ENCODE results near the gene DLAT. TPM values are rescaled to one million over a fixed set of nuclear protein-coding genes. Genes with fewer than 3 reads are reported as not detected.
"Not testable (repeated sequence)": the region's sequence is repeated elsewhere in the genome, so short reads cannot be mapped to it uniquely, and the experiment has no call there.

Gene DLAT
- polyA plus RNA-seq, 3 donors: 5.8 to 14.6 (median 11.5) TPM

GRCh38 chr11:111992206-111992855 is 32.9 kb upstream of the DLAT start:
- Histone ChIP-seq H2AFZ (ENCODE audit: insufficient read depth, low read depth, low read length, poor library complexity, severe bottlenecking) (no peak overlapping the region), H3K79me2 (ENCODE audit: insufficient read depth, low read length) (no peaks in the 10 kb centered on the region), H4K20me1 (ENCODE audit: insufficient read depth, low read length) (no peaks in the 10 kb centered on the region), H3K27ac (ENCODE audit: low read depth in 1 of 2, low read length in 2 of 2) (no peak overlapping the region), H3K4me3 (replicated peaks in 1 of 3; ENCODE audit: low read depth in 2 of 3, low read length in 3 of 3) (no peak overlapping the region), H3K4me2 (replicated peaks; ENCODE audit: extremely low read depth, low read length, poor library complexity, severe bottlenecking) (no peak overlapping the region), H3K9ac (ENCODE audit: insufficient read depth, low read length, poor library complexity, severe bottlenecking) (no peak overlapping the region), H3K27me3 (ENCODE audit: control insufficient read depth in 2 of 2, insufficient read depth in 2 of 2, low read length in 2 of 2) (no peaks in the 10 kb centered on the region), H3K9me3 (replicated peaks in 1 of 2; ENCODE audit: control insufficient read depth in 1 of 2, insufficient read depth in 1 of 2, low read length in 2 of 2) (no peaks in the 10 kb centered on the region), H3K36me3 (replicated peaks in 1 of 2; ENCODE audit: control insufficient read depth in 1 of 2, insufficient read depth in 2 of 2, low read length in 2 of 2) (no peaks in the 10 kb centered on the region), H3K4me1 (ENCODE audit: control insufficient read depth in 1 of 2, insufficient read depth in 2 of 2, low read length in 2 of 2) (peaks cover 14 to 16% of the 10 kb centered on the region in 2 donors)
- H3K9me3 Mint-ChIP-seq: peaks cover 0 to 2% (median 0%) of the 10 kb centered on the region in 7 donors
- H3K4me1 Mint-ChIP-seq: peaks cover 10% of the 10 kb centered on the region
- peak overlapping the region in 1 of 7 donors; percentile 18 for H3K27ac Mint-ChIP-seq
- H3K36me3 Mint-ChIP-seq: no peaks in the 10 kb centered on the region
- no peak for TF ChIP-seq CTCF (IDR thresholded peaks at IDR 0.05)
- 100% methylated on average over 1 of the region's 3 CpGs for WGBS (ENCODE audit: insufficient coverage)
- intact Hi-C loops (cut with micrococcal nuclease): no loop called here
- no peak for DNase-seq
- H3K4me3 Mint-ChIP-seq: no peak overlapping the region
- H3K27me3 Mint-ChIP-seq (ENCODE audit: low read depth in 3 of 3): peaks cover 0 to 2% (median 0%) of the 10 kb centered on the region in 3 donors

- H3K4me1 Mint-ChIP-seq: no peaks in the 10 kb centered on the region
- Histone ChIP-seq H3K9ac (ENCODE audit: insufficient read depth, low read length, poor library complexity, severe bottlenecking) (no peak overlapping the region), H3K27ac (ENCODE audit: low read depth in 1 of 2, low read length in 2 of 2) (no peak overlapping the region), H3K79me2 (ENCODE audit: insufficient read depth, low read length) (no peaks in the 10 kb centered on the region), H3K36me3 (replicated peaks in 1 of 2; ENCODE audit: control insufficient read depth in 1 of 2, insufficient read depth in 2 of 2, low read length in 2 of 2) (no peaks in the 10 kb centered on the region), H3K4me3 (replicated peaks in 1 of 3; ENCODE audit: low read depth in 2 of 3, low read length in 3 of 3) (no peak overlapping the region), H2AFZ (ENCODE audit: insufficient read depth, low read depth, low read length, poor library complexity, severe bottlenecking) (no peak overlapping the region), H3K4me2 (replicated peaks; ENCODE audit: extremely low read depth, low read length, poor library complexity, severe bottlenecking) (no peak overlapping the region), H3K9me3 (replicated peaks in 1 of 2; ENCODE audit: control insufficient read depth in 1 of 2, insufficient read depth in 1 of 2, low read length in 2 of 2) (no peaks in the 10 kb centered on the region), H3K27me3 (ENCODE audit: control insufficient read depth in 2 of 2, insufficient read depth in 2 of 2, low read length in 2 of 2) (no peaks in the 10 kb centered on the region), H3K4me1 (ENCODE audit: control insufficient read depth in 1 of 2, insufficient read depth in 2 of 2, low read length in 2 of 2) (no peaks in the 10 kb centered on the region), H4K20me1 (ENCODE audit: insufficient read depth, low read length) (no peaks in the 10 kb centered on the region)
- 60% methylated on average over 1 of the region's 3 CpGs for WGBS (ENCODE audit: insufficient coverage)
- peaks cover 0 to 2% (median 0%) of the 10 kb centered on the region in 3 donors for H3K27me3 Mint-ChIP-seq (ENCODE audit: low read depth in 3 of 3)
- no peaks in the 10 kb centered on the region for H3K9me3 Mint-ChIP-seq
- H3K36me3 Mint-ChIP-seq: no peaks in the 10 kb centered on the region
- no peak overlapping the region for H3K27ac Mint-ChIP-seq
- DNase-seq: no peak
- no peak for TF ChIP-seq CTCF (IDR thresholded peaks at IDR 0.05)
- no peak overlapping the region for H3K4me3 Mint-ChIP-seq
- intact Hi-C loops (cut with micrococcal nuclease): no loop called here
Measured at GRCh38 chr11:111996129-111996528, 29.1 kb upstream of the DLAT start.

- H3K27ac ChIP-seq (ENCODE audit: low read depth in 1 of 2, low read length in 2 of 2); H3K4me1 Mint-ChIP-seq; H3K36me3 Mint-ChIP-seq; H3K27me3 ChIP-seq (ENCODE audit: control insufficient read depth in 2 of 2, insufficient read depth in 2 of 2, low read length in 2 of 2); H3K9ac ChIP-seq (ENCODE audit: insufficient read depth, low read length, poor library complexity, severe bottlenecking); H4K20me1 ChIP-seq (ENCODE audit: insufficient read depth, low read length); H3K79me2 ChIP-seq (ENCODE audit: insufficient read depth, low read length); H3K27me3 Mint-ChIP-seq (ENCODE audit: low read depth in 3 of 3); H3K9me3 ChIP-seq (replicated peaks in 1 of 2; ENCODE audit: control insufficient read depth in 1 of 2, insufficient read depth in 1 of 2, low read length in 2 of 2); intact Hi-C loops (cut with micrococcal nuclease); H3K9me3 Mint-ChIP-seq; H3K4me1 ChIP-seq (ENCODE audit: control insufficient read depth in 1 of 2, insufficient read depth in 2 of 2, low read length in 2 of 2); H3K4me2 ChIP-seq (replicated peaks; ENCODE audit: extremely low read depth, low read length, poor library complexity, severe bottlenecking); H3K36me3 ChIP-seq (replicated peaks in 1 of 2; ENCODE audit: control insufficient read depth in 1 of 2, insufficient read depth in 2 of 2, low read length in 2 of 2); H3K4me3 Mint-ChIP-seq; H2AFZ ChIP-seq (ENCODE audit: insufficient read depth, low read depth, low read length, poor library complexity, severe bottlenecking): not testable (repeated sequence)
- DNase-seq: peak in 1 of 3 donors; percentile 10
- H3K27ac Mint-ChIP-seq: peak overlapping the region in 1 of 7 donors; percentile 46
- H3K4me3 ChIP-seq (replicated peaks in 1 of 3; ENCODE audit: low read depth in 2 of 3, low read length in 3 of 3): peak overlapping the region in 1 of 3 experiments; percentile 65
- 20% methylated on average over 1 of the region's 5 CpGs for WGBS (ENCODE audit: insufficient coverage)
Measured at GRCh38 chr11:111996669-111997068, 28.5 kb upstream of the DLAT start.
